Activated CD4-positive, alpha-beta T cell treated with anti-CD3 and anti-CD28 coated beads, Interleukin-2, Interleukin-6, amounts not matched to agents 100 ng/mL and 50 ng/mL, durations not matched to agents 16 hours and 8 hours (primary cell): ENCODE results near the gene MXD3.
A peak's percentile ranks its signal among the peaks of the same experiment; 100 is the strongest.
"Not testable (repeated sequence)": the region's sequence is repeated elsewhere in the genome, so short reads cannot be mapped to it uniquely, and the experiment has no call there.

Source experiments
- DNase-seq: peaks from one replicate; pipeline ENCODE4 v3.0.0-alpha.2; 2020

Gene MXD3

GRCh38 chr5:177311723-177312648 is at the start of gene MXD3:
Gene MXD3, minus strand, starts transcription at chr5:177311898. Its CDS starts 68 bp downstream, at chr5:177311830.
- DNase-seq = peak; percentile 99

GRCh38 chr5:177360740-177361139 is 49.0 kb upstream of the MXD3 start:
- DNase-seq = not testable (repeated sequence)

- no peak for DNase-seq
Observed at GRCh38 chr5:177359860-177360259, 48.2 kb upstream of the MXD3 start.

- no peak for DNase-seq
Observed at GRCh38 chr5:177359451-177359851, 47.8 kb upstream of the MXD3 start.

GRCh38 chr5:177358370-177358819 is 46.7 kb upstream of the MXD3 start:
- no peak for DNase-seq

- peak; percentile 91 for DNase-seq
Observed at GRCh38 chr5:177357459-177358351, 46.0 kb upstream of the MXD3 start, which contains the start of gene RGS14. Gene RGS14, plus strand, starts transcription at chr5:177357924. Its CDS starts 101 bp downstream, at chr5:177358025.

GRCh38 chr5:177357146-177357458 is 45.4 kb upstream of the MXD3 start:
- DNase-seq = no peak

- DNase-seq = no peak
Observed at GRCh38 chr5:177356746-177357145, 45.0 kb upstream of the MXD3 start.

- DNase-seq = no peak
Observed at GRCh38 chr5:177355868-177356168, 44.1 kb upstream of the MXD3 start.

GRCh38 chr5:177355162-177355867 is 43.6 kb upstream of the MXD3 start:
- no peak for DNase-seq

- DNase-seq = no peak
Observed at GRCh38 chr5:177354711-177355110, 43.0 kb upstream of the MXD3 start.

- no peak for DNase-seq
Observed at GRCh38 chr5:177354256-177354655, 42.6 kb upstream of the MXD3 start.

- no peak for DNase-seq
Observed at GRCh38 chr5:177353093-177353492, 41.4 kb upstream of the MXD3 start.

- peak; percentile 96 for DNase-seq
Observed at GRCh38 chr5:177351392-177352329, 40.0 kb upstream of the MXD3 start, which contains the start of gene LMAN2. Gene LMAN2, minus strand, starts transcription at chr5:177351668. Its CDS starts 21 bp downstream, at chr5:177351647.

GRCh38 chr5:177350776-177351391 is 39.2 kb upstream of the MXD3 start:
- no peak for DNase-seq

- no peak for DNase-seq
Observed at GRCh38 chr5:177349762-177350161, 38.1 kb upstream of the MXD3 start.

- no peak for DNase-seq
Observed at GRCh38 chr5:177349362-177349647, 37.6 kb upstream of the MXD3 start.

GRCh38 chr5:177347699-177348098 is 36.0 kb upstream of the MXD3 start:
- DNase-seq = no peak

GRCh38 chr5:177346820-177347219 is 35.1 kb upstream of the MXD3 start:
- DNase-seq = no peak

GRCh38 chr5:177344891-177345290 is 33.2 kb upstream of the MXD3 start:
- DNase-seq = no peak

GRCh38 chr5:177343777-177344176 is 32.1 kb upstream of the MXD3 start:
- no peak for DNase-seq

GRCh38 chr5:177343000-177343399 is 31.3 kb upstream of the MXD3 start:
- not testable (repeated sequence) for DNase-seq
